ENCODE data around the gene SCRN1.

Gene SCRN1

GRCh38 chr7:30001998-30002397, 12.4 kb upstream of the SCRN1 start:
- peak; percentile 90 for DNase-seq

GRCh38 chr7:29998489-29998888, 8.9 kb upstream of the SCRN1 start:
- DNase-seq, result no peak

- no peak for DNase-seq
These were observed 6.7 kb upstream of the SCRN1 start for GRCh38 chr7:29996321-29996720.

GRCh38 chr7:29995652-29996051, 6.1 kb upstream of the SCRN1 start:
- DNase-seq, result no peak

- DNase-seq, result no peak
These were observed 3.5 kb upstream of the SCRN1 start for GRCh38 chr7:29993140-29993539.

DNA sequence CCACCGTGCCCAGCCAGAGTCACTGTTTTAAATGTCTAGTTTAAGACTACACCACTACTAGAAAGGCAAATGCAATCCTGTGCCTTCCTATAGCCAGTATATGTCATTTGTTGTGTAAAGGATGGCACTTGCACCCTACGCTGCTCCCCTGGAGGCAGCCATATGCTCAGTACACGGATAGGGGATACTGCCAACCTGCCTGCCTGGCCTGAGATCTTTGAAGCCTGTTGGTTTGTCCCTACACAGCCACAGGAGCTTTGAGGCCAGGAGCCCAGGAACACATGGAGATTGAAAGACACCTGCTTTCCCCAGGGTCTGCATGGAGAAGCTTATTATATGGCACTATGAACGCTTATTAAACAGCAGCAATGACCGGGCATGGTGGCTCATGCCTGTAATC, 2.3 kb upstream of the SCRN1 start:
- DNase-seq, result no peak

DNA sequence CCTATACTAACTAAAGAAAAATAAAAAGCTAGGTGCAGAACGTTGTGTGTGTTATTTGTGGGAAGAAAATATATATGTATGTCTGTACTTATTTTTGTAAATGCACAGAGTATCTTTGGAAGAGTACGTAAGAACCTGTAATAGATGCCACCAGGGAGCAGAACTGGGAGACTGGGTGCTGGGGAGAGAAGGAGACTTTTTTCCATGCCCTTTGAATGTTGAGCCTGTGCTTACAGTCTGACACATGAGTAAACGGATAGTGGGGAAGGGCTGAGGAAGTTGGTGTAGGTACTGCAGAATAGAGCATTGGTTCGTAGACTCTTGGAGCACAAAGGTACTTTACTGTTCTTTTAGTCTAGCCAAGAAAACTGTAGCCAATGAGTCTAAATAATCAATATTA, 1.3 kb upstream of the SCRN1 start:
- no peak for DNase-seq

GRCh38 chr7:29988424-29989256, 961 bp downstream of the SCRN1 start:
- no peak for DNase-seq

DNA sequence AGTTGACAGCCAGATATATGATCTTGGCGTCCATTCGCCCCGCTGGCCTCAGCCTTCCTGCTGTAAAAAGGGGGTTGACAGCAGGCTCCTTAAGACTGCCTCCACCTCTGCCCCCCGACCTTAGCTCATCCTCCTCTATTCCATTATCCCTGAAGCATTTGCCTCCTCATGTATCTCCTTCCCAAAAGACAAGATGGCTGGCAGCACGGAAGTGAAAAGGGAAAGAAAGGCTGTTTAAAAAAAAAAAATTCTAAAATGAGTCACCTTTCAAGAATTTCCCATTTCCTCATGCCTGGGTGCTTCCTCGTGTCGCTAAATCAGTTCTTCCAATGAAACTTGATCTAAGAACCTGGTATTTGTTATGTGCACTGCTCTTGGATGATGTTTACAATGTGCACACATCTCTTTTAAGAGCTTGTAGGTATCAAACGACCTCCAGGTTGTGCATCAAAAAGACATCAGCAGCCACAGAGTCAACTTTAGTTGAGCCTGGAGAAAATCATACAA, 1.7 kb downstream of the SCRN1 start:
- no peak for DNase-seq

DNA sequence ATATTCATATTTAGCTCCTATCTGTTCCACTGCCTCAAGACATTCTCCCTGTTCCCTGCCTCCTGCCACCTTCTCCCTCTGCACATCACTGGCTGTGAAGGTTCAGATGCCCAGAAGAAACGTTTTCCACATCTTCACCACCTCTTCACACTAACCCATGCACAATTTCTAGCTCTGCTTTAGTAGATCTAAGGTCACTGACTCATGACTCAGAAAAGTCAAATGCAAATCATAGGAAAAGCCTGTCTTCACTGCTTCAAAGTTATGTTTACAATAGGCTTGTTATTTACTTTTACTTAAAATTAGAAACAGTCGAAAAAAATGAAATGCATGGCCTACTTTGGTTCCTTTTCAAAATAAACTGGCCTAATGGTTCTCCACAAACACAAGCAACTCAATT, 2.5 kb downstream of the SCRN1 start:
- no peak for DNase-seq

- no peak for DNase-seq
These were observed 9.4 kb downstream of the SCRN1 start for GRCh38 chr7:29980151-29980550.

DNA sequence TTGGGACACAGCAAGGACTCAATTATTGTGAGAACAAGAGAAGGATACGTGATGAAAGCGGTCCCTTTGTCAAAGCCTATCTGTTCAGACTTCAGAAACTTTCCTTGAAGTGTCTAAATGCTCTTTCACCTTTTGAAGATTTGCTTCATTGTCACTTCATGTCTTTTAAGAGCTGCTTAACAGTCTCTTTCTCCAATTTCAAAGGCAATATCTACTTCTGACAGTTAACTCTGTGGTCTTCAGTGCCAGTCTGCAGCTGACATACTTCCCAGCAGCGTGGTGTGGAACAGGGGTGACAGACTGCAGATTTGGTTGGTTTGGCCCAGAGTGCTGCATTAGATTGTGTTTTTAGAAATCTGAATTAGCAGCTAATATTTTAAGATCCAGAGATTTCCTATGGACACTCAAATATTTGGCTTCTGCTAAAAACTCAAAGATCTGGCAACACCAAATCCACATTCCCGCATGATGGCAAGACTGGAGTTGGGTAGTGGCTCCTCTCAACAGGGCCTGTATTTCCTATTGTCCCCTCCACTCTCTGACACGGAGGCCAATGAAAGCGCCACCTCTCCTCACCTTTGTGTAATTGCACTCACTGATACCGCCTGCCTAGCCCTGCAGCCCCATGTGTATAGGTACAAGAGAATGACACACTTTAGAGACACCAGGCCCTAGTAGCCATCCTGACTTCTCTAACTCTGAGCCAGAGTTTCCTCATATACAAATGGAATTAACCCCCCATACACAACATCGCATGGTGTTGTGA, 11.5 kb downstream of the SCRN1 start:
- DNase-seq, result no peak

GRCh38 chr7:29976673-29977415, 12.8 kb downstream of the SCRN1 start:
- DNase-seq, result no peak

DNA sequence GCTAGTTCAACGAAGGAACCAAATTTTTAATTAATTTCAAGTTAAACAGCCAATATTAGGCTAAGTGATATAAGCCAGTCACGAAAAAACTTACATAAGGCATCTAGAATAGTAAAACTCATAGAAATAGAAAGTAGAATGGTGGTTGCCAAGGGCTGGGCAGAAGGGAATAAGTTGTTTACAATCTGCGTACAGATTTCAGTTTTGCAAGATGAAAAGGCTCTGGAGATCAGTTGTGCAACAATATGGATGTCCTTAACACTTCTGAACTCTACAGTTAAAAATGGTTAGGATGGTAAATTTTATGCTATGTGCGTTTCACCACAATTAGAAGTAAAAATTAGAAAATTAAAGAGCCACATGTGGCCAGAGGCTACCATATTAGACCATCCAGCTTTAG, 13.3 kb downstream of the SCRN1 start:
- no peak for DNase-seq

- DNase-seq, result no peak
These were observed 14.0 kb downstream of the SCRN1 start for GRCh38 chr7:29975561-29975960.

GRCh38 chr7:29974286-29974685, 15.3 kb downstream of the SCRN1 start:
- no peak for DNase-seq

GRCh38 chr7:29972315-29972669, 17.3 kb downstream of the SCRN1 start:
- no peak for DNase-seq

DNA sequence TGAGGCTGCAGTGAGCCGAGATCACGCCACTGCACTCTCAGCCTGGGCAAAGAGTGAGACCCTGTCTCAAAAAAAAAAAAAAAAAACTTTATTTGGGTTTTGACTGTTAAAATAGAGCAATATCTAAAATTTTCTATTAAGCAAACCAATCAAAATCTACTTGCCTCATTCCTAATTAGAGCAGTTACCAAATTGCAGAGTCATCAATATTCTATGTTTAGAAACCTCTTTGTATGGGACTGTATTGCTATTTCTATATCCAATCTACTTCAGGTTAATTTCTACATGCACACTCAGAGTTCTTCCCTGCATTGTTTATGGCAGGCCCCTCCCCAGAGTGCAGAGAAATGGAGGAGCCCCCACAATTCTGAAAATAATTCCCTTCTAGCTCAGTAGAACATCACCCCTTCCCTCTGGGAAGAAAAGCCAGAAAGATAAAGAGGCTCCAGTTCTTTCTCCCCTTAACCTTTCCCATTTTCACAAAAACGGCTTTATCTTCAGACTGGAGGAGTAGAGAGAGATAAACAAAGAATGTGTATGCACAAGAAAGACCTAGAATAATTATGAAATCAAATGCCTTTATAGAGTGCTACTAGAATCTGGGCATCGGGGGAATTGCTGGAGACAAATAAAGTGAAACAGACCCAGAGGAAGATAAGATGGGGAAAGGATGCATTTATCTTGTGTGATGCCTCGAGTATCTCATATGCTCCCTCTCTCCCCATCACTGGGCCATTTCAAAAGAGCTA, 17.9 kb downstream of the SCRN1 start:
- DNase-seq, result no peak

DNA sequence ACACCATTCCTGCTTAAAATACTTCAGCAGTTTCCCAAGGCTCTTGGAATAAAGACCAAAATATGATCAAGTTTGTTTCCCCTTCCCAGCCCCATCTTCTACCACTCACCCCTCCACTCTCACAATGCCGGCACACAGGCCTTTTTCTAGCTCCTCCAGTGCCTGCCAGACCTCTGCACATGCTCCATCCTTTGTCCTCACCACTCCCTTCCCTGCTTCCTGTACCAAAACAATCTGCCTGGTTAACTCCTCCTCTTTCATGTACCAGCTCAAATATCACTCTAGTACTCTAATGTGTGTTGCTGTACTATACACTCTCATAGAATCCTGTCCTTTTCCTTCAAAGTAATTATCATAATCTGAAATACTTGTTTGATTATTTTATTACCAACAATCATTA, 19.4 kb downstream of the SCRN1 start:
- no peak for DNase-seq

DNA sequence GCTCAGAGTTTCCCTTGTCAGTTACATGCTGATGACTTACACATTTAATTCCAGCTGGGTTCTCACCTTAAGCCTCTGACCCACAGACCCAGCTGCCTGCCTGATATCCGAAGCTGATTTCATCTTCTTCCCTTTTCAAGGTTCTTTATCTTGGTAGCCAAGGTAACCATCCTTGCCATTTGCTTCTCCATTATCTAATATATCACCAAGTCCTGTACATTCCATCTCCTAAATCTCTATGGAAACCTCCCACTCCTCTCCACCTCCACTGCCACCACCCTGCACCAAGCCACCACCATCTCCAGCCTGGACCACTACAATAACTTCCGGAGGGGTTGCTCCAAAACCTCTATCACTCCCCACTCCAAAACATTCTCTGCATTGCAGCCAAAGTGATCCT, 19.9 kb downstream of the SCRN1 start:
- no peak for DNase-seq

DNA sequence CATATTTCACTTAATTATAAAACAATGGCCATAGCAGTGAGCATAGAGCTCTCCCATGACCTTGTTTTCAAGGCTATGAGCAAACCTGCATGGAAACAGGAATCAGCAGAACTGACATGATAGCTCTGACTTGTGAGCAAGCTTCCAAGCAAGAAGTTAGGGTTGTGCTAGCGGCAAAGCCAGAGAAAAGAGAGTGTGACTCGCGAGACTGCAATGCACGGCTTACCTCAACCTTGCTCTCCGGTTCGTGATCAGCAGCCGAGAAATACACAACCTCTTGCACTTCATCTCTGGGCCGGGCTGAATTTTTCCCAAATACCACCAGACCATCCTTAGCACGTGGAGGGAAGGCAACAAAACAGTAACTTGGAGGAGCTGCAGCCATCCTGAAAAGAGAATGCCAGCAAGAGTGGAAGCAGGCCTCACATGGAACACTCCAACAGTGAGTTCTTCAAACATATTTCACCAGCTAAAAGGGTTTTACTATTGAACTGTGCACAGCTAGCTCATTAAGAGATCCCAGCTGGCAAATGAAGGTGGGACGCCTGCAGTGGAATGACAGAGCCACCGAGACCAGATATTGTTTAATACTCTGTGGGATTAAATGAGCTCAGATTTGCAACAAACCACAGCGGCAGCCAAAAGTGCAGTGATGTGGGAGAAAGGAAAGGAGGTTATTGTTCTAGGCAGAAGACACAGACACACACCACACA, 20.8 kb downstream of the SCRN1 start:
- no peak for DNase-seq

- DNase-seq, result no peak
These were observed 24.6 kb downstream of the SCRN1 start for GRCh38 chr7:29965030-29965429.

Measured in NCI-H1436 treated with DMSO at 0.1 percent for 48 hours (cell line).